HK-2 (cell line): ENCODE data around the gene PDZD7.

Source experiments
- DNase-seq: peaks from one replicate; pipeline ENCODE4 v3.0.0-alpha.2; 2018; ENCODE audit not compliant: unreplicated experiment

PDZD7 gene

DNA sequence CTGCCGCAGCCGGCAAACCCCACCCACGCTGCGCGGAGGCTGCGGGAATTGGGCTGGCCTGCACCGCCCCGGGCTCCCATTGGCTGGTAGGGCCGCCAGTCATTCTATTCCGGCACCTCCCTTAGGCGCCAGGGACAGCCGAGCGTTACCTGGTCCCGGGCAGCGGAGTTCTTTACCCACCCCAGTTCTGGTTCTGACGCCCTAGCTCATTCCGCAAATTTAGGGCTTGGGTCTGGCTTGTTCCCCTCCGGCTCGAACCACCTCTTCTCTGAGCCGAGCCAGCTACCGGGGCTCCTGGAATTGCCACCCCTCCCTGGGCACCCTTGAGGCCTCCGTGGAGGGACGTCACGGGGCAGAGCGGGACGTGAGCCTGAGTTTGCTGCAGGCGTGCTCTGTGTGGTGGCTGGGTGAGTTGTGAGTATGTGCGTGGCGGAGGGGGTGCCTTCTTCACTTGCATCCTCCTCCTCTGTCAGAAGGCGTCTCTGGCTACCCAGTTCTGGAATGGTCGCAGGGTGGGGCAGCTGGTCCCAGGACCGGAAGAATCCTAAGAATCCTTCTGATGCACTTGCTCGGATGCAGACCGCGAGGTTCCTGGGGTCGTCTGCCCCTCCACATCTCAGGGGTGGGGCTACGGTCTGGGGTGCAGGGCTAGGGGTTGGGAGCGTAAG is at the start of gene PDZD7, which contains the start of gene SFXN3:
TSS of gene PDZD7 (minus strand) at position 2 of the 668 bp plus-strand sequence. CDS start 910 bp downstream, outside the sequence.
TSS of gene SFXN3 (plus strand) at position 107 of the 668 bp plus-strand sequence. CDS start 3,461 bp downstream, outside the sequence.
- peak; percentile 99 for DNase-seq

DNA sequence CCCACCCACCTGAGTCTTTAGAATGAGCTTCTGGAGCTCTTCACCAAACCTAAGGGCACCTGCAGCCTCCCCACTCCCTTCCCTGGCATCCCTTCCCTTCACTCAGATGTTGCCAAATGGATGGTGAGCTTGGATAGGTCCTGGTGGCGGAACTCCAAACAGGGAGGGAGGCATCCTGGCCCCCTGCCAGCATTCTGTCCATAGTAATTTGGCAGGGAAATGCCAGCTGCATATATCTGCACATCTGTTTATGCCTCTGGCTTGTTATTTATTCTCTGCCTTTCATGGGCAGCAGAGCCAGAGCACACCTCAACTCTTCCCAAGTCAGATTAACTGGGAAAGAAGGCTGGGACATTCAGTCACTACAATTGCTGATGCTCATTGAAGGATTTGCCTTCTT is 48.9 kb upstream of the PDZD7 start:
- DNase-seq, result no peak

DNA sequence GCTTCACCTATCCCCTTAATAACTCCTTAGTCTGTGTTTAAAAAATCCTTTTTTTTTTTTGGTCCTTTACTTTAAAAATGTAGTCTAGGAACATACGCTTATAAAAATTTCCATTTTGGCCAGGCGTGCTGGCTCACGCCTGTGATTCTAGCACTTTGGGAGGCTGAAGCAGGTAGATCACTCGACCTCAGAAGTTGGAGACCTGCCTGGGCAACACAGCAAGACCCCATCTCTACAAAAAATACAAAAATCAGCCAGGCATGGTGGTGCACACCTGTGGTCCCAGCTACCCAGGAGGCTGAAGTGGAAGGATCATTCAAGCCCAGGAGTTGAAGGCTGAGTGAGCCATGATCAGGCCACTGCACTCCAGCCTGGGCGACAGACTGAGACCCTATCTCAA is 45.7 kb upstream of the PDZD7 start:
- DNase-seq, result no peak

DNA sequence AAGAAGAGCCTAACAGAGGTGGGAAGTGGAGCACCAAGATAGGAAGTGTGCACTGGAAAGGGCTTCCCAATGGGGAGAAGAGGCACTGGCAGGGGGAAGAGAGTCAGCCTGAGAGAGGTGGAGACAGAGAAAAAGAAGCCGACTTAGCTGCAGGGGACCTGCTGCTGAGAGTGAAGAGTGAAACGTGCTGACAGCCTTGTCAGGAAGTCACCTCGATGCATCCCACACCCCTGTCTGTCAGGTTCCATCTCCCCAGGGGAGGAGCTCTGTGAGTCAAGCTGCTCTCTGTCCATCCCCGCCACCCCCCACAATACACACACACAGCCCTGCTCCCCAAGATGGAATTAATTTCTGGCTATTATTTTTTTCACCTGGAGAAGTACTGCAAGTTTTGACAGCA is 44.8 kb upstream of the PDZD7 start:
- DNase-seq, result no peak

DNA sequence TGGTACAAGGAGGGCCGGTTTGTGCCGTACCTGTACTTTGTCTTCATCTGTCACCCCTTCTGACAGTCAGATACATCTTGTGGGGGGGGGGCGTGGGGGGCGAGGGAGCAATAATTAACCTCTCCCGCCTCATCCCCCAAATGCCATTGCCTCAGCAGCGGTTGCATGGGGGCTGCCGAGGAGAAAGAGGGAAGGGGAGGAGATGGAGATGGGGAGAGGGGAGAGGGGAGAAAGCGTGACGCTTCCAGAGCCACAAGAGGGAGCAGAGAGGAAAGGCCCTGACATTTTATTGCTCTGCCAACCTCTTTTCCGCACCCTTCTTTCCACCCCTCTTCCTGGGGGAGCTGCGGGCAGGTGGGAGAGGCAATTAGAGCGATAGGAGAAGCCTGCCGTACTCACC is 42.7 kb upstream of the PDZD7 start:
- no peak for DNase-seq

DNA sequence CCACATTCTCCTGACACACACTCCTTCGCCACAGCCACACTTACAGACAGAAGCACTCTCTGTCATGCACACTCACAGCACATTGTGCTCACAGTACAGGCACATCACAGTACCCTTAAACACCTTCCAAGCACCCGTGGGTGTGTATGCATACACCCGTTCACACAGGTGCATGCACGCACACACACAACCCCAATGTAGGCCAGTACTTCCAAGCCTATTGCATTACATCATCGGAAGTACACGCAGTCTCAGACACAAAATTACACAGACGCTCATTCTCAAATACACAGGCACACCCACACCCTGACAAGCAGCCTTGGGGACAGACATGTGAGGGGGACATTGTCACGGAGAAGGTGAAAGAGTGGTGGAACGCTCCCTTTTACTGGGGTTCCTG is 42.0 kb upstream of the PDZD7 start:
- no peak for DNase-seq

DNA sequence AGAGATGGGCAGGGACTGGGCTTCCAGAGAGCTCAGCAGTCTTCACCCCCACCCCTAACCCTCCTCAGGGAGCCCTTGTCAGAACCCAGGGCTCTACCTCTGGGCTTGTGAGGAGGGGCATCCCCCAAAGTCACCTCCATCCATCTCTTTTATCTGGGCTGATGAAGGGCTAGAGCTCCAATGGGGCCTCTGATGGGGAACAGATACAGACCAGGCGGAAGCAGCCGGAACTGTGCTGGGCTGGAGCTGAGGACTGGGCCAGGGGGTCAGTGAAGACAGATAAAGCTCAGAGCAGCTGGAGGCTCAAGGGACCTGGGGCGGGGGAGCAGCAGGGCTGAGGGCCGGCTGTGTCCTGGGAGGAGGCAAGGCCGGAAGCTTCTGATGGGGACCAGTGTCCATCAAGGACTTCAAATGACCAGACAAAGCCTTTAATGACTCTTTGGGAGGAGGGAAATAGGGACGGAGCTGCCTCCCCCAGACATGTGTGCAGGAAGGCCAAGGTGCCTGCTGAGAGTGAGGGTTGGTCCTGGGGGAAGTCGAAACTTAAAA is 41.0 kb upstream of the PDZD7 start:
- DNase-seq, result no peak

DNA sequence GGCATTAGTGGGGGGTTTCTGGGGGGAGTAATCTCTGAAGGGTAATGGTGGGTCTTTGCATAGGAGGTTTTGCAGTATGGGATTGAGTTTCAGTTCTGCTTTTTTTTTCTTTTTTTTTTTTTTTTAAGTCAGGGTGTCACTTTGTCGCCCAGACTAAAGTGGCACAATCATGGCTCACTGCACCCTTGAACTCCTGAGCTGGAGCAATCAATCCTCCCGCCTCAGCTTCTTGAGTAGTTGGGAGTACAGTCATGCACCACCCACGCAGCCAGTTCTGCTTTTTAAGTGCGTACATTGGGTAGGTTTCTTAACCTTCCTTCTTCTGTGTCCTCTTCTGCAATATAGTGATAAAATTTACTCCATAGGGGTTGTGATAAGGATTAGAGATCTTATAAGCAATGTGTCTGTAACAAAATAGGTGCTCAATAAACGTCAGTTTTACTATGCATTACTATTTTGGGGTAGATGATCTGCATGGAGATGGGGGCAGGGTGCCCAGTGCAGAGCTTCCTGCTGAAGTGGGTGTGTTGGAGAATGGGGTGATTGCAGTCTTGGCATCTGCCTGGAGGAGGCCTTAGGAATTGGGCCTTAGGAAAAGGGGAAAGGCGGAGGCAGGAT is 40.4 kb upstream of the PDZD7 start:
- no peak for DNase-seq

DNA sequence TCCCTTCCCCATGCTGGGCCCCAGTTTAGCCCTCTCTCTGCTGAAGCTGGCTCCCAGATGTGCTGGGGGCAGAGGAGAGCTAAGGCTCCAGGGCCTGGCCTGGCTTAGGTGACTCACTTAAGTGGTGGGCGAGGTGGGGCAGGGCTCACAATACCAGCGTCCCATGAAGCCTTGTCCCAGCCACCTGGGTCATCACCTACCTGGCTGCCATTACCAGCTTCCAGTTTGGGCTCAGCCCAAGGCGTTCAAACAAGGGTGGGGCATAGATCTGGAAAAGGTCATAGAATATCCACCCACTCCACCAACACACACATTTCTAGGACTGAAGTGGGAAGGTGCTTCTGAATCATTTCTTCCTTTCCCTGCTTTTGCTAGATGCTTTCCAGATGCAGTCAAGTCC is 39.2 kb upstream of the PDZD7 start:
- DNase-seq, result no peak

DNA sequence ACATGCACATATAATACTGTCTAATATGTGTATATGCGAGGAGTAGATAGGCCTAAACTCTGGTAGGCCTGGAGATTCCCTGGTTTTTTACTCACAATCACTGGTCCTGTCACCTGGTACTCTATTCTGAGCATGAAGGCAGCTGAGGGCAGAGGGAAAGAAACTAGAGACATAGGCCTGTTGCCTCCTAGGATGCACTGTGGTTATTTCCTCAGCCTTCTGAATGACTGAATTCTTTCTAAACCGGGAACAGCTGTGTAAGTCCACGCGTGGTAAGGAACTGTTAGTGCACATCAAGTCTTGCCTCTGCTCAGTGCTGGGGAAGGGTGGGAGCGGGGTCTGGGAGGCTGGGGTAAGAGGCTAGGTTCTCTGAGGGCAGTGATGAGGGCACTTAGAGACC is 38.5 kb upstream of the PDZD7 start:
- no peak for DNase-seq

DNA sequence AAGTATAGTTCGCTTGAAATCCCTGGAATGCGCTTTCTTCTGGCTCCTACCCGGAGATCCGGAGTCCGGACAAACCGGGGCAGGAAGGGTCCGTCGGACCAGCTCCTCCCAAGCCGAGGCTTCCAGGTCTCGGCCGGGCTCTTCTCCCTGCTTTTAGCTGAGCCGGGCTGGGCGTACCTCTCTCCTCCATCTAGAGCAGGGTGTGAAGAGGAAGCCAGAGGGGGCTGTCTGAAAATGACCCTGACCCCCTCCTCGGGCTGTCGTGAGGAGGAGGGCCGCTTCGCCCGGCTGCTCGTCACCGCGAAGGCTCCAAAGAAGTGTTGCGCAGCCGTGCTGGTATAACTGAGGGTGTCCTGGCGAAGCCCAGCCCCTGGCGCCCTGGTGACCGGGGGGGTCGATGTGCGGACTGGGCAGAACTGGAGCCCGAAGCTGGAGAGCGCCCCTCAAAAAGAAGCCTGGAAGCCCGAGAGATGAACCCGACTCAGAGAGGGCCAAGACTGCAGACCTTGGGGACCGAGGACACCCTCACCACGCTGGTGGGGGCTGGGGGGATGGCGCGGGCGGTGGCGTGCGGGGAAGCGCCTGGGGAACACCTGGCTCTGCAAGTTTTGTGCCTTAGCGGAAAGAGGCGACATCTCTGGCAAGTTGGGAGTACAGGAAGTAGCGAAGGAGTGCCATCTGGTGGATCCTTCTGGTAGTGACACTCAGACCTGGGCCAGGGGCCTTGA is 36.6 kb upstream of the PDZD7 start:
- DNase-seq, result peak; percentile 86

DNA sequence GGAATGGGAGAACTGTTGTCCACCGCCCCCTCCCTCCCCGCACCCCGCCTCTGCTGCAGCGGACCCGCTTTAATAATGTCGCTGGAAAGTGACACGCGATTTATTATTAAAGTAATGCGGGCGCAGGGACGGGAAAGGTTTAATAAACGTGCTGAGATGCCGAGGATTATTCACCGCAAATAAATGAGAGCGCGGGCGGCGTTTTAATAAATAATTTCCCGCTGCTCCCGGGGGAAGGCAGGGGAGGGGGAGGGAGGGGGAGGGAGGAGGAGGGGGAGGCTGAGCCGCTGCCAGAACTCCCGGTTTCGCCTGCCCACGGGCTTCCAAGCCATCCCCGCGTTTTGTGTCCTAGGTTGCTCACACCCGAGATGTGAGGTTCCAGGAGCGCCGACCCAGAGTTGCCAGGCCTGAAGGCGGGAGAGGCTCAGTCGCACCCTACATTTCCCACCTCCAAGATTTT is 36.0 kb upstream of the PDZD7 start:
- no peak for DNase-seq

DNA sequence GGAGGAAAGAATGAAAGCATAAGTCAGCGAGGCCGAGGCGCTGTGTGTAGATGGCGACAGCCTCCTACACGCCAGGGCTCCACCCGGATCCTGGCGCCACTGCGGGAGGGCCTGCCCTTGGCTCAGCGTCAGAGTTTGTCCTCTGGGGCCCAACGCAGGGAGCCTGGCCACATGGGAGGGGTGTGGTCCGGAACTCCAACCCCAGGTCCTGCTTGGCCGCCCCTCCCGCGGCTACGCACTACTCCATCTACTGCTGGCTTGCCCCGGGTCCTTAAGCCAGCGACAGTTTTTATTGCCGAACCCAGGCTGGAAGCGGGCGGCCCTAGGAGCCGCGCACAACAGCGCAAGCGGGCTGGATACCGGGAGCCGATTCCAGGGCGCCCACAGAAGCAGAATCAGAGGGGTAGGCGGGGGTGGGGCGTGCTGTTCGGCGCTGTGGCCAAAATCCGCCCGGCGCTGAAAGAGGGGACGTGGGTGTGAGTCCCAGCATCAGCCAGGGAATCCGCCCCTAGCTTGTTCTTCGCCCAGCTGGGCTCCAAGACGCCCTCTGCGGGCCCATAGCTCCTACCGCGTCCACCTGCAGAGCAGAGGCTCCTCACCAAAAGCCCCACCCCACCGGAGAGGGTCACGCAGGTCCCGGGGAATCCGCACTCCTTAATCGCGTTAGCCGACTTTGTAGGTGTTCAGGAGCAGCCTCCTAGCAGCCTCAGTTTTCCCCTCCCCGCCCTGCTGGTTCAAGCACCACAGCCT is 35.4 kb upstream of the PDZD7 start:
- peak; percentile 75 for DNase-seq

DNA sequence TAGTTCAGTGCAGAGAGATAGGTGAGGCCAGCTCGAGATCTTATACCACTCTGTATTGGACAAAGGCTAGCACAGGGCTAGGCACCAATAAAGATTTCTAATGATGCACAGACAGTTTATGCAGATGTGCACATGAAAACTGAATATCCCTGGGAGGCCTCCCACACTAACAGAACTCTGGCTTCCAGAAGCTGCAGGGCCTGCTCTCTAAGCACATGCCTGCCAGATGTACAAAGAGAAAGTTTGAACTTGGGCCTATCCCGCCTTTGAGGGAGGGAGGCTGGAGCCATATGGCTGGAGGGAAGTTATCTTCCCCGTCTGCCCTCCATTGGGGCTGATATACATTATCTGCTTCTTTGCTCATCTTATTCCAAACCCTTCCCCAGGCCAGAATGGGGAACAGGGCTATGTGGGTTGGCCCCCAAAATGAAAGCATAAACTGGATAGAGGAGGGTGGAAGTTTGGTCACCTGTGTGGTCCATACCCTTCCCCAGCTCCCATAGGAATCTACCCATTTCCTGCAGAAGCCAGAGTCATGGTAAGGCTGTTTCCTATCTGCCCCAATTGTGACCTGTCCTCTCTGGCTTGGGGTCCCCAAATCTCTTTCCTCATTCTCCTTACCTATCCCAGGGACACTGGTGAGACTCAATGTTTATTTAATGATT is 34.7 kb upstream of the PDZD7 start:
- no peak for DNase-seq

DNA sequence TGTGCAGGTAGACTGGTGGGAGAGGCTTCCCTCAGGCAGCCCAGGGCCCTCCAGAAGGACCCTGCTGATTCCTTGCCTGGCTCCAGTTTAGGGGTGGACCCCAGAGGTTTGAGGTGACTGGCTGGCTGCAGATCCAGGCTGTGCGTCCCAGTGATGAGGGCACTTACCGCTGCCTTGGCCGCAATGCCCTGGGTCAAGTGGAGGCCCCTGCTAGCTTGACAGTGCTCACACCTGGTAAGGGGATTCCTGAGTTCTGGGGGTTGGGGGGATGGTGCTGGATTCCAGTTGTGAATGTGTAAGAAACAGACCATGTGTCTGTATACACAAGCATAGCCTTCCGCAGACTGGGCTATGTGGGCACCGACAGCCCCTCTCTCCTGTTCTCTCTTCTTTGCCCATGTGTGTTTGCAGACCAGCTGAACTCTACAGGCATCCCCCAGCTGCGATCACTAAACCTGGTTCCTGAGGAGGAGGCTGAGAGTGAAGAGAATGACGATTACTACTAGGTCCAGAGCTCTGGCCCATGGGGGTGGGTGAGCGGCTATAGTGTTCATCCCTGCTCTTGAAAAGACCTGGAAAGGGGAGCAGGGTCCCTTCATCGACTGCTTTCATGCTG is 33.6 kb upstream of the PDZD7 start:
- DNase-seq, result no peak

DNA sequence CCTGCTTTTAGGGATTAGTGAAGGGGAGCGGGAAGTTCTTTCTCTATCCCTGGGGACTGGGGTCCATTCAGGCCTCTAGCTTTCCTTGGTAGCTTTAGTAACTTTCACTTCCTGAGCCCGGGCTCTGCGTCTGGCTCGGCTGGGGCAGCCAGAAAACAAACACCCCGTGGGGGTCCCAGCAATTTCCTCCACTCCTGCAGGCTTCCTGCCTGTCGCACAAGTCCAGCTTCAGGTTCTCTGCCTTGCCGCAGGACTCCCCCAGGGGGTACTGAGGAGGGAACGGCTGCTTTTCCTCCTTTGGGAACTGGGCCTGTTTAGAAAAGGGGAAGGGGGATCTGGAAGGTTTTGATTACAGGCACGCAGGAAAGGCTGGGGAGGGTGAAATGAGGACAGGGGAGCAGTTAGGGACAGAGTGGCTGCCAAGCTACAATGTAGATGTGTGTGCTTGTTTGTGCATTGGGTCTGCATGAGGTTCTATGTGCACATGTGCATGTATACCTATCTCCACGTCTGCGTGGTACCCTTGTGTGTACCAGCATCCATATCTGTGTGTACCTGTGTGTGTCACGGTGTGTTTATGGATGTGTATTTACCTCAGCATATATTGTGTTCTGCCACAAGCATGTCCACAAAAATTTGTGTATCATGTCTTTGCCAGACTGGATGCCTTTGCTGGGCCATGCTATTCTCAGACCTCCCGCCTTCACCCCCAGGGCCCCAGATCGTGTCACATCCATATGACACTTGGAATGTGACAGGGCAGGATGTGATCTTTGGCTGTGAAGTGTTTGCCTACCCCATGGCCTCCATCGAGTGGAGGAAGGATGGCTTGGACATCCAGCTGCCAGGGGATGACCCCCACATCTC is 32.9 kb upstream of the PDZD7 start:
- no peak for DNase-seq

DNA sequence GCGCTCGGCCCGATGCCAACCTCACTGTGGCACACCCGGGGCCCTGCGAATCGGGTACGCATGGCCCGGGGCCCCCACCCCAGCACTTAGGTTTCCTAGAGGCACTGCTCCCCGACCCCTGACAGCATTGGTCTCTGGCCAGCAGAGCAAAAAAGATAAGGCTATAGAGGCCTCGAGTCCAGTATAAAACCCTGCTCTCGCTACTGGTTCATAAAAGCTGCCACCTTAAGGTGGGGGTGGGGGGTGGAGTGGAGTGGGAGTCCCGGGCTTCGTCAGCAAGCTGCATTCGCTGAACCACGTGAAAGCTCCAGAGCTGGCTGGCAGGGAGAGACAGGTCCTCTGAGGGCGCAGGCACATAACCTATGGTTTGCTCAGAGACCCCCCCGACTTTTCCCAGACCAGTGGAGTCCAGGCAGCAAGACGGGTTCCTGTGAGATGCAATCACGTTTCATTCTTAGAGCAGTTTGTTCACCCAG is 32.2 kb upstream of the PDZD7 start:
- no peak for DNase-seq

DNA sequence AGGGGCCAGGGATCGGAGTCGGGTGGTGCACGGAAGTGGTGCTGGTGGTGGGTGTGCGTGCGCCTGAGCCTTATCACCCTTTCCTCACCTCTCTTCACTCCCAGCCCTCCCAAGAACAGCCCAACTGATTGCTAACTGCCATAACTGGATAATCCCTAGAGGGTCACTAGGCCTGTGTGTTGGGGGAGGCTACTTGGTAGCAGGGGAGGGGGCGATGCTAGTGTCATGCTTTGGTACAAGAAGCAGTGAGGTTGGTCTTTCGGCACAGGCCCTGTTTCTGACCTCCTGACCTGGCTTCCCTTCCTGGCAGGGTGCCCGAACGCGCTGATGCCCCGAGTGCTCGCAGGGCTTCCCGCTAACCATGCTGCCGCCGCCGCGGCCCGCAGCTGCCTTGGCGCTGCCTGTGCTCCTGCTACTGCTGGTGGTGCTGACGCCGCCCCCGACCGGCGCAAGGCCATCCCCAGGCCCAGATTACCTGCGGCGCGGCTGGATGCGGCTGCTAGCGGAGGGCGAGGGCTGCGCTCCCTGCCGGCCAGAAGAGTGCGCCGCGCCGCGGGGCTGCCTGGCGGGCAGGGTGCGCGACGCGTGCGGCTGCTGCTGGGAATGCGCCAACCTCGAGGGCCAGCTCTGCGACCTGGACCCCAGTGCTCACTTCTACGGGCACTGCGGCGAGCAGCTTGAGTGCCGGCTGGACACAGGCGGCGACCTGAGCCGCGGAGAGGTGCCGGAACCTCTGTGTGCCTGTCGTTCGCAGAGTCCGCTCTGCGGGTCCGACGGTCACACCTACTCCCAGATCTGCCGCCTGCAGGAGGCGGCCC is 31.5 kb upstream of the PDZD7 start:
- DNase-seq, result peak; percentile 76
